ENCODE results near the gene CPXM2. TPM values are rescaled to one million over a fixed set of nuclear protein-coding genes. Genes with fewer than 3 reads are reported as not detected.

CPXM2 gene
- total and polyA plus RNA-seq, 4 donors, result 0.05 to 0.92 (median 0.44) TPM

- Histone ChIP-seq H3K4me1 (ENCODE audit: control insufficient read depth in 4 of 4, insufficient read depth in 4 of 4, low read length in 3 of 4) (no peaks in the 10 kb centered on the region), H3K9me3 (ENCODE audit: control insufficient read depth in 4 of 4, low read length in 3 of 4) (no peaks in the 10 kb centered on the region), H3K27ac (ENCODE audit: low read depth in 1 of 2, low read length in 2 of 2) (no peak overlapping the region), H3K27me3 (ENCODE audit: control insufficient read depth in 4 of 4, insufficient read depth in 4 of 4, low read length in 3 of 4) (peaks cover 0 to 6% (median 2%) of the 10 kb centered on the region in 4 donors), H3K4me3 (ENCODE audit: low read depth in 1 of 3, low read length in 3 of 3) (no peak overlapping the region), H3K9ac (ENCODE audit: low read depth in 1 of 2, low read length in 2 of 2) (no peak overlapping the region), H3K36me3 (ENCODE audit: control insufficient read depth in 4 of 4, insufficient read depth in 3 of 4, low read depth in 1 of 4, low read length in 3 of 4) (no peaks in the 10 kb centered on the region)
- no peak for DNase-seq (ENCODE audit: low spot score)
- 21% methylated on average over 6 of the region's 6 CpGs for WGBS
- TF ChIP-seq RXRA (IDR thresholded peaks at IDR 0.05), result no peak
- TF ChIP-seq EGR1 (IDR thresholded peaks at IDR 0.05; ENCODE audit: low read depth in 2 of 2), result no peak
- TF ChIP-seq NR2F2 (IDR thresholded peaks at IDR 0.05), result no peak
- TF ChIP-seq CTCF (IDR thresholded peaks at IDR 0.05; ENCODE audit: low read depth, low read length, missing input control), result no peak
- TF ChIP-seq JUND (IDR thresholded peaks at IDR 0.05), result no peak
- TF ChIP-seq FOXA1 (IDR thresholded peaks at IDR 0.05), result no peak
- TF ChIP-seq HNF4G (IDR thresholded peaks at IDR 0.05), result no peak
- TF ChIP-seq SP1 (IDR thresholded peaks at IDR 0.05), result no peak
- TF ChIP-seq, protein P1, sequence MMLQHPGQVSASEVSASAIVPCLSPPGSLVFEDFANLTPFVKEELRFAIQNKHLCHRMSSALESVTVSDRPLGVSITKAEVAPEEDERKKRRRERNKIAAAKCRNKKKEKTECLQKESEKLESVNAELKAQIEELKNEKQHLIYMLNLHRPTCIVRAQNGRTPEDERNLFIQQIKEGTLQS (IDR thresholded peaks at IDR 0.05), result no peak
- TF ChIP-seq FOXA2 (IDR thresholded peaks at IDR 0.05), result no peak
- no peak for TF ChIP-seq HNF4A (conservative IDR thresholded peaks at IDR 0.05)
- TF ChIP-seq RAD21 (IDR thresholded peaks at IDR 0.05), result no peak
- TF ChIP-seq TAF1 (conservative IDR thresholded peaks at IDR 0.05), result no peak
- TF ChIP-seq, protein P2, sequence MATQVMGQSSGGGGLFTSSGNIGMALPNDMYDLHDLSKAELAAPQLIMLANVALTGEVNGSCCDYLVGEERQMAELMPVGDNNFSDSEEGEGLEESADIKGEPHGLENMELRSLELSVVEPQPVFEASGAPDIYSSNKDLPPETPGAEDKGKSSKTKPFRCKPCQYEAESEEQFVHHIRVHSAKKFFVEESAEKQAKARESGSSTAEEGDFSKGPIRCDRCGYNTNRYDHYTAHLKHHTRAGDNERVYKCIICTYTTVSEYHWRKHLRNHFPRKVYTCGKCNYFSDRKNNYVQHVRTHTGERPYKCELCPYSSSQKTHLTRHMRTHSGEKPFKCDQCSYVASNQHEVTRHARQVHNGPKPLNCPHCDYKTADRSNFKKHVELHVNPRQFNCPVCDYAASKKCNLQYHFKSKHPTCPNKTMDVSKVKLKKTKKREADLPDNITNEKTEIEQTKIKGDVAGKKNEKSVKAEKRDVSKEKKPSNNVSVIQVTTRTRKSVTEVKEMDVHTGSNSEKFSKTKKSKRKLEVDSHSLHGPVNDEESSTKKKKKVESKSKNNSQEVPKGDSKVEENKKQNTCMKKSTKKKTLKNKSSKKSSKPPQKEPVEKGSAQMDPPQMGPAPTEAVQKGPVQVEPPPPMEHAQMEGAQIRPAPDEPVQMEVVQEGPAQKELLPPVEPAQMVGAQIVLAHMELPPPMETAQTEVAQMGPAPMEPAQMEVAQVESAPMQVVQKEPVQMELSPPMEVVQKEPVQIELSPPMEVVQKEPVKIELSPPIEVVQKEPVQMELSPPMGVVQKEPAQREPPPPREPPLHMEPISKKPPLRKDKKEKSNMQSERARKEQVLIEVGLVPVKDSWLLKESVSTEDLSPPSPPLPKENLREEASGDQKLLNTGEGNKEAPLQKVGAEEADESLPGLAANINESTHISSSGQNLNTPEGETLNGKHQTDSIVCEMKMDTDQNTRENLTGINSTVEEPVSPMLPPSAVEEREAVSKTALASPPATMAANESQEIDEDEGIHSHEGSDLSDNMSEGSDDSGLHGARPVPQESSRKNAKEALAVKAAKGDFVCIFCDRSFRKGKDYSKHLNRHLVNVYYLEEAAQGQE (IDR thresholded peaks at IDR 0.05), result no peak
- TF ChIP-seq GABPA (IDR thresholded peaks at IDR 0.05 in 1 of 2, conservative IDR thresholded peaks at IDR 0.05 in 1 of 2), result no peak
- TF ChIP-seq ZBTB33 (IDR thresholded peaks at IDR 0.05), result no peak
- no peak for TF ChIP-seq MAX (IDR thresholded peaks at IDR 0.05)
- TF ChIP-seq YY1 (IDR thresholded peaks at IDR 0.05), result no peak
Observed at GRCh38 chr10:123704812-123705211, 186.8 kb downstream of the CPXM2 start.
